ENCODE data around the gene KHDC4. TPM values are rescaled to one million over a fixed set of nuclear protein-coding genes. Genes with fewer than 3 reads are reported as not detected.

KHDC4 gene
- total and polyA plus RNA-seq, 2 of the 13 experiments (the other 11 are each of a cell fraction or from before 2014, with no cell fraction given), result 33.5 to 92.0 TPM

DNA sequence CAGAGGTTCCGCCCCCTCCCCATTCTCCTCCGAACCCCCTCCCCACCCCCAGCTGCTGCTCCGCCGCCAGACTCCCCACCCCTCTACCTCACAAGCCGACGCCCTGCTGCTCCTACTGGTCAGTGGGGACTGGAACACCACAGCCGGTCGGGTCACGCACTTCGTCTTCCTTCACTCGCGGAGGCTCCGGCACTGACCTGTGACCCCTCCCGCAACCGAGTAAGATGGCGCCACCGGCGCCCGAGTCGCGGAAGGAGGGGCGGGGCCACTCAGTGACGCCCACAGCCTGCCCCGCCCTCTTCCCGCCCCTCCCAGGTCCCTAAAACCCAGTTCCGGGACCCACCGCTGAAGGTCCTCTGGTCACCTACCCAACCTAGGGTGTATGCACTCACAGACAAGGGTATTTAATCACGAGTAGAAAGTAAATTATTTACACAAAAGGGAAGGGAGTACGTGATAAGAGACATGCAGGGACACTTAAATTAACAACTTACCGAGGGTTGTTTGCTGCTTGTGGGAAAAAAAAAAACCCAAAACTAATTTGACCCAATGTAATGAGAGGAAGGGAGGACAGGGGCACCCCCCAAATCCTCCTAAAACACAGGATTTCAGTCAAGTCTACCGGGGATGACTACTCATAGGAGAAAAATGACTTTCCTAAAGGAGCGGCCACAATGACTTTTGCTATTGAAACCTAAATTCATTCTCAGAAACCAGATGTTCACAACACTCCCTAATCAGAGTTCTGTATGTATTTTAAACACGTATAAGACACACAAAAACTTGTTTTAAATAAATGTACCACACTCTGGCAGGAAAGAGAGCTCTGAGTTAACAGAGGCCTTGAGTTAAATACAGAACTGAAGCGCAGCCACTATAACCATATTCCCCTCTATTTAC, 22.8 kb downstream of the KHDC4 start, which contains the start of gene RIT1 (continued):
- TF ChIP-seq HMGXB3 (CRISPR knock-in tag; IDR thresholded peaks at IDR 0.05; ENCODE audit: borderline replicate concordance) (peak; percentile 16; the same call in 1 of the 2 replicates), NR2F1 (CRISPR knock-in tag; IDR thresholded peaks at IDR 0.05) (peak in 1 of 2 experiments; percentile 51; a peak in 3 of 4 replicates), CC2D1A (CRISPR knock-in tag; IDR thresholded peaks at IDR 0.05) (no peak), ZNF232 (CRISPR knock-in tag; IDR thresholded peaks at IDR 0.05; ENCODE audit: borderline replicate concordance) (no peak), ZFP37 (CRISPR knock-in tag; IDR thresholded peaks at IDR 0.05; ENCODE audit: borderline replicate concordance) (no peak), ZNF501 (CRISPR knock-in tag; IDR thresholded peaks at IDR 0.05) (peak; percentile 59; the same call in 1 of the 2 replicates), ZNF768 (CRISPR knock-in tag; IDR thresholded peaks at IDR 0.05) (0 out of 2 replicates have a peak, but pooled peaks have one; percentile 18), ZBTB25 (CRISPR knock-in tag; IDR thresholded peaks at IDR 0.05) (peak; percentile 86), KMT2B (CRISPR knock-in tag; IDR thresholded peaks at IDR 0.05) (peak; percentile 55; the same call in 1 of the 2 replicates), ZNF782 (CRISPR knock-in tag; IDR thresholded peaks at IDR 0.05; ENCODE audit: borderline replicate concordance) (peak; percentile 56; the same call in 1 of the 2 replicates), KDM1A (CRISPR knock-in tag; IDR thresholded peaks at IDR 0.05) (no peak), POLR2G (IDR thresholded peaks at IDR 0.05; ENCODE audit: low read depth, low read length) (peak; percentile 80), SRY (CRISPR knock-in tag; IDR thresholded peaks at IDR 0.05) (0 out of 2 replicates have a peak, but pooled peaks have one; percentile 64), TRIM24 (CRISPR knock-in tag; IDR thresholded peaks at IDR 0.05) (no peak), PHF21A (CRISPR knock-in tag; IDR thresholded peaks at IDR 0.05) (no peak), ZNF792 (CRISPR knock-in tag; IDR thresholded peaks at IDR 0.05) (0 out of 2 replicates have a peak, but pooled peaks have one; percentile 16), ZNF547 (CRISPR knock-in tag; IDR thresholded peaks at IDR 0.05) (no peak), NR2C2 (CRISPR knock-in tag; IDR thresholded peaks at IDR 0.05; ENCODE audit: borderline replicate concordance) (peak; percentile 90), ZNF570 (CRISPR knock-in tag; IDR thresholded peaks at IDR 0.05; ENCODE audit: borderline replicate concordance) (no peak), THAP11 (CRISPR knock-in tag; IDR thresholded peaks at IDR 0.05) (peak; percentile 55), GFI1 (CRISPR knock-in tag; IDR thresholded peaks at IDR 0.05; ENCODE audit: borderline replicate concordance) (0 out of 2 replicates have a peak, but pooled peaks have one; percentile 24), SOX13 (IDR thresholded peaks at IDR 0.05) (no peak), SOX13 (CRISPR knock-in tag; conservative IDR thresholded peaks at IDR 0.05 in 1 of 2, IDR thresholded peaks at IDR 0.05 in 1 of 2) (0 out of 4 replicates have a peak, but pooled peaks of 1 of the 2 experiments have one; percentile 15)
- TF ChIP-seq, protein P1, sequence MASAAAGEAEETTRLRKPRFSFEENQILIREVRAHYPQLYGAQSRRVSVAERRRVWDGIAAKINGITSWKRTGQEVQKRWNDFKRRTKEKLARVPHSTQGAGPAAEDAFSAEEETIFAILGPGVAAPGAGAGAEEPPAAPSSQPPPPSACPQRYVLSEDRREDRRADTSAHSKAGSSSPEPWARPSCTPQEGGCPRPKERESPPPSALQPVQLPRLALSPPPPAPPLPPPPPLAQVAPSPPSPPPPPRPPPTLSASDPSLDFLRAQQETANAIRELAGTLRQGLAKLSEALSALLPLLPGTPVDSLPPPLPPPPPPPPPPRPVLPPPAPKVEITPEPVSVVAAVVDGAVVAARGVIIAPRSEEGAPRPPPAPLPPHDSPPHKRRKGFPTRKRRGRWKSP (CRISPR knock-in tag; IDR thresholded peaks at IDR 0.05), result no peak
